K562 (cell line): Measurements from ENCODE around the gene MON2. TPM values are rescaled to one million over a fixed set of nuclear protein-coding genes. Genes with fewer than 3 reads are reported as not detected.
A peak's percentile ranks its signal among the peaks of the same experiment; 100 is the strongest.

Experiments used
- BCOR ChIP-seq: fragments of 450-650 bp; IDR thresholded peaks from 2 replicates; pipeline ENCODE4 v1.6.1; 2016
- BRF1 ChIP-seq: IDR thresholded peaks from 3 replicates; pipeline ENCODE4 v1.6.1; 2011; ENCODE audit warnings: borderline replicate concordance, mild to moderate bottlenecking; ENCODE audit not compliant: insufficient read length; ENCODE audit errors: extremely low read depth
- COPS2 ChIP-seq: fragments of 450-650 bp; conservative IDR thresholded peaks from 2 replicates; pipeline ENCODE4 v1.6.1; 2016; ENCODE audit warnings: mild to moderate bottlenecking, moderate library complexity
- E2F5 ChIP-seq: sonication (generic); formaldehyde crosslinking; IDR thresholded peaks from 2 replicates; pipeline ENCODE4 v1.8.0; 2022; ENCODE audit warnings: mild to moderate bottlenecking, missing genetic modification reagents
- FIP1L1 ChIP-seq: fragments of 200-400 bp; formaldehyde crosslinking; IDR thresholded peaks from 2 replicates; pipeline ENCODE4 v1.6.1; 2018; ENCODE audit warnings: mild to moderate bottlenecking, low read depth, low read length; ENCODE audit not compliant: poor library complexity, severe bottlenecking
- L3MBTL2 ChIP-seq: fragments of 450-650 bp; IDR thresholded peaks from 2 replicates; pipeline ENCODE4 v1.6.1; 2016; ENCODE audit warnings: mild to moderate bottlenecking, moderate library complexity
- MAX ChIP-seq: sonication (generic); formaldehyde crosslinking; IDR thresholded peaks from 2 replicates; pipeline ENCODE4 v1.9.0; 2022; ENCODE audit warnings: mild to moderate bottlenecking, missing genetic modification reagents
- PTBP1 ChIP-seq: fragments of 200-400 bp; formaldehyde crosslinking; IDR thresholded peaks from 2 replicates; pipeline ENCODE4 v1.6.1; 2017; ENCODE audit warnings: low read depth, low read length
- RBFOX2 ChIP-seq: fragments of 200-400 bp; formaldehyde crosslinking; IDR thresholded peaks from 2 replicates; pipeline ENCODE4 v1.6.1; 2017; ENCODE audit warnings: low read depth, mild to moderate bottlenecking, low read length, moderate library complexity
- THRAP3 ChIP-seq: fragments of 450-650 bp; IDR thresholded peaks from 2 replicates; pipeline ENCODE4 v1.6.1; 2016; ENCODE audit warnings: mild to moderate bottlenecking, inconsistent platforms, borderline replicate concordance
- YBX1 ChIP-seq: fragments of 450-650 bp; IDR thresholded peaks from 2 replicates; pipeline ENCODE4 v1.7.1; 2016; ENCODE audit warnings: mild to moderate bottlenecking
- ZNF143 ChIP-seq: sonication (generic); formaldehyde crosslinking; IDR thresholded peaks from 2 replicates; pipeline ENCODE4 v1.9.0; 2022; ENCODE audit warnings: mild to moderate bottlenecking, missing genetic modification reagents
- ZNF165 ChIP-seq: fragments of 250-450 bp; sonication (Bioruptor Pico); IDR thresholded peaks from 2 replicates; pipeline ENCODE4 v1.4.0; 2020; ENCODE audit warnings: borderline replicate concordance
- ZNF224 ChIP-seq: sonication (generic); formaldehyde crosslinking; IDR thresholded peaks from 2 replicates; pipeline ENCODE4 v1.8.0; 2022; ENCODE audit warnings: mild to moderate bottlenecking, missing genetic modification reagents
- ZNF77 ChIP-seq: fragments of 250-450 bp; sonication (Bioruptor Pico); IDR thresholded peaks from 2 replicates; pipeline ENCODE4 v1.5.0; 2020
- polyA plus RNA-seq, 8 experiments: library from polyadenylated mRNA; depleted of rRNA in 4 of 8; stranded (reverse) in 5 of 8; unstranded in 3 of 8; fragments of >200 nt; fragmentation: Nextera tagmentation in 2 of 8; fragmentation: Illumina TruSeq in 1 of 8; extraction: Ambion mirVana in 2 of 8; extraction: Trizol in 1 of 8; gene quantifications; 2 replicates each; pipeline versions ENCODE4 v1.2.1 to v1.2.3, GENCODE V29; 2011 to 2014; ENCODE audit warnings: inconsistent platforms in 1 of 8, missing spikeins in 1 of 8
- total RNA-seq, 7 experiments: library from RNA; depleted of rRNA in 6 of 7; stranded (reverse); fragments of >200 nt in 6 of 7; fragmentation: Illumina TruSeq in 2 of 7; extraction: Trizol in 2 of 7; gene quantifications; 2 replicates each; pipeline versions ENCODE4 v1.2.1 to v1.2.3, GENCODE V29; 2011 to 2021; ENCODE audit warnings: low replicate concordance in 1 of 7
- TF ChIP-seq, protein P1 (sequence below): sonication (generic); formaldehyde crosslinking; IDR thresholded peaks from 2 replicates; pipeline ENCODE4 v1.8.0; 2023; ENCODE audit warnings: mild to moderate bottlenecking, missing genetic modification reagents
- TF ChIP-seq, protein P2 (sequence below): sonication (generic); formaldehyde crosslinking; IDR thresholded peaks from 2 replicates; pipeline ENCODE4 v1.8.1; 2022; ENCODE audit warnings: missing genetic modification reagents
- TF ChIP-seq, protein P3 (sequence below): fragments of 450-650 bp; formaldehyde crosslinking; IDR thresholded peaks from 2 replicates; pipeline ENCODE4 v1.4.0; 2020; ENCODE audit warnings: mild to moderate bottlenecking

The MON2 gene
- total and polyA plus RNA-seq, 9 of the 15 experiments (the other 6 are each of a cell fraction or from before 2014, with no cell fraction given): 3.6 to 31.6 (median 16.8) TPM

- TF ChIP-seq BRF1 (no peak), ZNF224 (no peak), ZNF165 (CRISPR knock-in tag) (no peak), BCOR (no peak), YBX1 (no peak), ZNF143 (CRISPR knock-in tag) (peak; percentile 73), COPS2 (no peak), THRAP3 (no peak), PTBP1 (no peak), E2F5 (CRISPR knock-in tag) (0 out of 2 replicates have a peak, but pooled peaks have one; percentile 57), ZNF77 (CRISPR knock-in tag) (no peak), FIP1L1 (peak; percentile 70), MAX (CRISPR knock-in tag) (peak; percentile 78), RBFOX2 (peak; percentile 98), L3MBTL2 (peak; percentile 79)
- TF ChIP-seq, protein P1, sequence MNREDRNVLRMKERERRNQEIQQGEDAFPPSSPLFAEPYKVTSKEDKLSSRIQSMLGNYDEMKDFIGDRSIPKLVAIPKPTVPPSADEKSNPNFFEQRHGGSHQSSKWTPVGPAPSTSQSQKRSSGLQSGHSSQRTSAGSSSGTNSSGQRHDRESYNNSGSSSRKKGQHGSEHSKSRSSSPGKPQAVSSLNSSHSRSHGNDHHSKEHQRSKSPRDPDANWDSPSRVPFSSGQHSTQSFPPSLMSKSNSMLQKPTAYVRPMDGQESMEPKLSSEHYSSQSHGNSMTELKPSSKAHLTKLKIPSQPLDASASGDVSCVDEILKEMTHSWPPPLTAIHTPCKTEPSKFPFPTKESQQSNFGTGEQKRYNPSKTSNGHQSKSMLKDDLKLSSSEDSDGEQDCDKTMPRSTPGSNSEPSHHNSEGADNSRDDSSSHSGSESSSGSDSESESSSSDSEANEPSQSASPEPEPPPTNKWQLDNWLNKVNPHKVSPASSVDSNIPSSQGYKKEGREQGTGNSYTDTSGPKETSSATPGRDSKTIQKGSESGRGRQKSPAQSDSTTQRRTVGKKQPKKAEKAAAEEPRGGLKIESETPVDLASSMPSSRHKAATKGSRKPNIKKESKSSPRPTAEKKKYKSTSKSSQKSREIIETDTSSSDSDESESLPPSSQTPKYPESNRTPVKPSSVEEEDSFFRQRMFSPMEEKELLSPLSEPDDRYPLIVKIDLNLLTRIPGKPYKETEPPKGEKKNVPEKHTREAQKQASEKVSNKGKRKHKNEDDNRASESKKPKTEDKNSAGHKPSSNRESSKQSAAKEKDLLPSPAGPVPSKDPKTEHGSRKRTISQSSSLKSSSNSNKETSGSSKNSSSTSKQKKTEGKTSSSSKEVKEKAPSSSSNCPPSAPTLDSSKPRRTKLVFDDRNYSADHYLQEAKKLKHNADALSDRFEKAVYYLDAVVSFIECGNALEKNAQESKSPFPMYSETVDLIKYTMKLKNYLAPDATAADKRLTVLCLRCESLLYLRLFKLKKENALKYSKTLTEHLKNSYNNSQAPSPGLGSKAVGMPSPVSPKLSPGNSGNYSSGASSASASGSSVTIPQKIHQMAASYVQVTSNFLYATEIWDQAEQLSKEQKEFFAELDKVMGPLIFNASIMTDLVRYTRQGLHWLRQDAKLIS (CRISPR knock-in tag): 0 out of 2 replicates have a peak, but pooled peaks have one; percentile 44
- TF ChIP-seq, protein P2, sequence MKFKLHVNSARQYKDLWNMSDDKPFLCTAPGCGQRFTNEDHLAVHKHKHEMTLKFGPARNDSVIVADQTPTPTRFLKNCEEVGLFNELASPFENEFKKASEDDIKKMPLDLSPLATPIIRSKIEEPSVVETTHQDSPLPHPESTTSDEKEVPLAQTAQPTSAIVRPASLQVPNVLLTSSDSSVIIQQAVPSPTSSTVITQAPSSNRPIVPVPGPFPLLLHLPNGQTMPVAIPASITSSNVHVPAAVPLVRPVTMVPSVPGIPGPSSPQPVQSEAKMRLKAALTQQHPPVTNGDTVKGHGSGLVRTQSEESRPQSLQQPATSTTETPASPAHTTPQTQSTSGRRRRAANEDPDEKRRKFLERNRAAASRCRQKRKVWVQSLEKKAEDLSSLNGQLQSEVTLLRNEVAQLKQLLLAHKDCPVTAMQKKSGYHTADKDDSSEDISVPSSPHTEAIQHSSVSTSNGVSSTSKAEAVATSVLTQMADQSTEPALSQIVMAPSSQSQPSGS (CRISPR knock-in tag): no peak
- TF ChIP-seq, protein P3, sequence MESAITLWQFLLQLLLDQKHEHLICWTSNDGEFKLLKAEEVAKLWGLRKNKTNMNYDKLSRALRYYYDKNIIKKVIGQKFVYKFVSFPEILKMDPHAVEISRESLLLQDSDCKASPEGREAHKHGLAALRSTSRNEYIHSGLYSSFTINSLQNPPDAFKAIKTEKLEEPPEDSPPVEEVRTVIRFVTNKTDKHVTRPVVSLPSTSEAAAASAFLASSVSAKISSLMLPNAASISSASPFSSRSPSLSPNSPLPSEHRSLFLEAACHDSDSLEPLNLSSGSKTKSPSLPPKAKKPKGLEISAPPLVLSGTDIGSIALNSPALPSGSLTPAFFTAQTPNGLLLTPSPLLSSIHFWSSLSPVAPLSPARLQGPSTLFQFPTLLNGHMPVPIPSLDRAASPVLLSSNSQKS (CRISPR knock-in tag): no peak
Observed at GRCh38 chr12:62466594-62467491, at the start of gene MON2 (continued).
